NCI-H69 (cell line): Measurements from ENCODE around the gene RERE.
"Not testable (repeated sequence)": the region's sequence is repeated elsewhere in the genome, so short reads cannot be mapped to it uniquely, and the experiment has no call there.

Experiments used
- DNase-seq: peaks from one replicate; lab custom pipeline; 2025; lab: John Stamatoyannopoulos, UW

Gene RERE

GRCh38 chr1:8604041-8604945, 213.1 kb downstream of the RERE start:
- no peak for DNase-seq

DNA sequence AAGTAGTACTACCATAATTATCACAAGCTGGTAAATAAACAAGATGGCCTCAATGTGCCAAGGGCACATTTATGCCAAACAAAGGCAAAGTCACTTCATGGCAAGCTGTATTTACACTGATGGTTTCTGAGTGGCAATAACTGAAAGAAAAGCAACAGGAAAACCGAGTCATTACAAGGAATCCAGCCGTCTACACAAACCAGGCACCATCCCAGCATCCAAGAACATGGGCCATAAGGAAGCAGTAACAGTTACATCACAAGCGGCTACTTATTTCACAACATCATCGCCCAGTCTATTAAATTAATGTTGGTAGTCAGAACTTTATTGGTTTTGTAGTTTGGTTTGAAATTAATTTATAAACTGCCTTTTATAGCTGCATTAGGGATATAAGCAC, 214.2 kb downstream of the RERE start:
- peak; percentile 80 for DNase-seq

- peak; percentile 65 for DNase-seq
These were observed 214.8 kb downstream of the RERE start for GRCh38 chr1:8602471-8603219.

DNA sequence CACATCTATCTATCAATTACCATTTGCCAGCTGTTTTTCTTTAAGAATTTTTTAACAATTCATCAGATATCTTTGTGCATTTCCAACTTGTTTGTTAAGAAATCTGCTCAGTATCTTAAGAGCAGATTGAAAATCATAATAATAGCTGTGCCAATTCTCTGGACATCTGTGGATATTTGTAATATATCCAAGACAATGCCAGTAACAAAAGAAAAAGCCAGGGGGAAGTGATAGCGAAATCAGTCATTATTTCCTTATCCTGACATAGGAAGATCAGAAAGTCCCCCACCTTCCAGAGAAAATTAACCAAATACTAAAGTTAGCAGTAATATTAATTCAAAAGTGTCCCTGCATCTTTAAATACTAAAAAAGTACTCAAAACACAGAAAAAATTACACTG, 217.1 kb downstream of the RERE start:
- DNase-seq = no peak

GRCh38 chr1:8599646-8600212, 217.7 kb downstream of the RERE start:
- DNase-seq = no peak

DNA sequence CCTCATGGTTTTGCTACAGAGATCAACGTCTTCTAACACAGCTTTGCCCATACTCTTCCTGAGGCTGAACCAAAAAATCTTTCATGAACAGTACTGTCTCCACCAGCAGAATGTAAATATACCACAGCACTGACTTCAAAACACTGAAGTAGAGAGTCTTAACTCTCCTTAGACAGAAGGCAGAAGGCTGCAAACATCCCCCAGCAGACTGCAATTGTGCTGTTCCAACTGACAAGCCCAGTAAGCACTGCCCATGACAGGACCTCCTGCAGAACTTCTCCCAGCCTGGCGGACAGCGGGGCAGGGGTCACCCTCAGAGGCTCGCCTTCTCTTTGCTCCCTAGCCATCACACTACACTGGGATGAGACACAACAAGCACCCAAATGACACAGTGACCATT, 218.7 kb downstream of the RERE start:
- DNase-seq = peak; percentile 38

GRCh38 chr1:8598060-8598724, 219.2 kb downstream of the RERE start:
- DNase-seq = peak; percentile 85

GRCh38 chr1:8597455-8597854, 220.0 kb downstream of the RERE start:
- DNase-seq = peak; percentile 3

GRCh38 chr1:8595941-8596340, 221.5 kb downstream of the RERE start:
- DNase-seq = no peak

DNA sequence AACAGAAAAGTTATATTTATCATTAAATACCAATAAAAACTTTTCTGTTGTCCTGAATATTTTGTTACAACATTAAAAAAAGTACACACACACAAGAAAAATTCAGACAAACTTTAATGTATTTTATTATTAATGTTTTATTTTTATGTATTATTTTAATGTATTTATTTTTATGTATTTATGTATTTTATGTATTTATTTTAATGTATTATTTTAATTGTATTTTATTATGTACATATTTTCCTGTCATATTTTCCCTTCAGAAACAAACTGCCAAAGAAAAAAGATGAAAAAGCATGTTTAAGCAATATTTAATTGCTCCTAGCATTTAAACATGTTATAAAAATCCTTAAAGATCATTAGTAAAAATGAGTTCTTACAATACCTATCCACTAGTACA, 222.1 kb downstream of the RERE start:
- DNase-seq = no peak

- DNase-seq = not testable (repeated sequence)
These were observed 224.1 kb downstream of the RERE start for GRCh38 chr1:8593292-8593691.

- no peak for DNase-seq
These were observed 225.9 kb downstream of the RERE start for GRCh38 chr1:8591569-8591968.

DNA sequence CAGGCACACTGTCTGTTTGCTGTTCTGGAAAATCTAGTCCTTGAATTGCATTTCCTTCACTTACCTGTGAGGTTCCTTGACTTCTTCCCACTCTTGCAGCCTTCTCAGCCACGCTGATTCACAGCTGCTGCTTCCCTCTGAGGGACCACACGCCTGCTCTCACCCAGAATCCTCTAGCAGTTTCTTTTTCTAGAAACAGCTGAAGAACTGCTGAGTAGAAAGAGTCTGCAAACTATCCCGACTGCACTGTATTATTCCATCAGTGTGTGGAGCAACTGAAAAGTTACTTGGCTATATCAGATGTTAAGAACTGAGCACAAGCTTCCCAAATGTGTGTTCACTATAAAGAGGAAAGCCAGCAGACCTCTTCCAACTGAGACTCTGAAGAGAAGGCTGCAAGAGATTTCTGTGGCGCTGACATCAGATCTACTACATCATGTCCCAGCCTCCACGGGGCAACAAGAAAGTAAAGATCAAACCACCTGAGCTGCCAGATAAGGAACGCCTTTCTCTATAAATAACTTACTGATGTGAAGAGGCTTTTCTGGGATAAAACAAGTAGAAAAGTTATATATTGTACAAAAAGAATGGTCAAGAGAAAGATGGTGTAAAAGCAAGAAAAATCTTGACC, 226.6 kb downstream of the RERE start:
- no peak for DNase-seq

DNA sequence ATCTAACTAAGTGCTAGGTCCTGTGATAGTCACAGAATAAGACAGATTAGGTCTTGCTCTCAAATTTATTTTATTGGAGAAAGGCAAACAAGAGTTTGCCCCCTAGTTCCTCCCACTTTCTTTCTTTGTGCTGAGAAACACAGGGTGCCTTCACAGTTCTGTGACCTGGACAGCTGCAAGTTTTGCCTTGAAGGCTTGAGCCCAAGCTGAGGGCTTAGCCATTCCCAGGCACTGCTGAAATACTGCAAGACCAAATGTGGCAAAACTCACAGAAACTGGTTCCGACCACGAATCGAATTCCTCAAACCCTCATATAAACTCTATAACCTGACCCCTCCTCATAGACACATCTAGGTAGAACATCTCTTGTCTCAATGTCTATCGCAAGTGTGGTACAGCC, 227.9 kb downstream of the RERE start:
- peak; percentile 20 for DNase-seq

- no peak for DNase-seq
These were observed 229.7 kb downstream of the RERE start for GRCh38 chr1:8587784-8588183.

DNA sequence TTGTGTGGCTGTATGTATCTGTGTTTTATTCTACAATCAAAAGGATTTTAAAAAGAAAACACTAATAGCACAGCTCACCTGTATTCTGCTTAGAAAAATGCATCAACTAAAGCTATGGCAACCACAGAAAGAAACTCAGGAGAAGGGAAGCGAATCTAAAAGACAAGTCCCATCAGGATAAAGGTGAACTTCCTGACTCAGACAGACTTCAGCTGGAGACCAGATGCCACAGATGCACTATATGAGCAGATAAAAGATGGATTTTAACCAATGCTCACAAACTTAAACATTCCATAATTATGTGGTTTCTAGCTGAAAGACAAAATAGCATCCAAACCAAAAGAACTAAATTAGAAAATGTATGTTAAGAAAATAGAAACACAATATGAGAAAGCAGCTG, 231.0 kb downstream of the RERE start:
- DNase-seq = no peak

DNA sequence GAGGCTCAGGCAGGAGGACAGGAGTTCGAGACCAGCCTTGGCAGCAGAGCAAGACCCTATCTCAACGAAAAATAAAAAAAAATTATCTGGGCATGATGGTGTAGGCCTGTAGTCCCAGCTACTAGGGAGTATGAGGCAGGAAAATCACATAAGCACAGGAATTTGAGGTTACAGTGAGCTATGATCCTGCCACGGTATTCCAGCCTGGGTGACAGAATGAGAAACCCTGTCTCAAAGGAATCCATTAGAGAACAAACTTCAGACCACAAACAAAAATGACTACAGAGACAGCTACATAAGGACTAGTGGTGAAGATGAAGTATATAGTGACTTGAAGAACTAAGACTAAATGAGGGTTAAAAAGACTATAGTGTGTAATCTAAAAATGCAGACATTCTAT, 233.1 kb downstream of the RERE start:
- no peak for DNase-seq

- no peak for DNase-seq
These were observed 234.4 kb downstream of the RERE start for GRCh38 chr1:8583031-8583430.

DNA sequence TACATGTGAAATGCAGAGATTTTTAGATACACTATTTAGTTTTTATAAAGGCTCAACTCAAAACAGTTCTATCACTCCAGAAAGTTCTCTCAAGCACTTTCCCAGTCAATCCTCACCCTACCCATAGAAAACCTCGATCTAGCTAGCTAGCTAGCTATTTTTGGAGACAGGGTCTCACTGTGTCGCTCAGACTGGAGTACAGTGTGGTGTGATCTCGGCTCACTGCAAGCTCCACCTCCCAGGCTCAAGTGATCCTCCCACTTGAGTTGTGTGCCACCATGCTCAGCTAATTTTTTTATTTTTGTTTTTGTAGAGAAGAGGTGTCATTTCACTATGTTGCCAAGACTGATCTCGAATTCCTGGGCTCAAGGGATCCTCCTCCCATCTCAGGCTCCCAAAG, 236.9 kb downstream of the RERE start:
- DNase-seq = no peak

- no peak for DNase-seq
These were observed 238.5 kb downstream of the RERE start for GRCh38 chr1:8578936-8579335.

- DNase-seq = no peak
These were observed 239.1 kb downstream of the RERE start for GRCh38 chr1:8578132-8578877.
